Rectal smooth muscle tissue (tissue), 1 donor: ENCODE results near the gene SLMAP.
"Not testable (repeated sequence)": the region's sequence is repeated elsewhere in the genome, so short reads cannot be mapped to it uniquely, and the experiment has no call there.

Experiments used
- H3K27ac ChIP-seq: one replicate; pipeline ENCODE4 v1.7.0; 2013; ENCODE audit warnings: low read depth, low read length, inconsistent platforms
- H3K27me3 ChIP-seq: one replicate; pipeline ENCODE4 v1.7.0; 2013; ENCODE audit warnings: low read length; ENCODE audit not compliant: control insufficient read depth, insufficient read depth
- H3K36me3 ChIP-seq: one replicate; pipeline ENCODE4 v1.7.0; 2013; ENCODE audit warnings: low read length; ENCODE audit not compliant: control insufficient read depth, insufficient read depth
- H3K4me1 ChIP-seq: one replicate; pipeline ENCODE4 v1.7.0; 2013; ENCODE audit warnings: low read length; ENCODE audit not compliant: control insufficient read depth, insufficient read depth
- H3K4me3 ChIP-seq: one replicate; pipeline ENCODE4 v1.7.0; 2013; ENCODE audit warnings: low read length
- H3K9ac ChIP-seq: one replicate; pipeline ENCODE4 v1.7.0; 2013; ENCODE audit warnings: low read length

The SLMAP gene

GRCh38 chr3:57805266-57805665 is 49.2 kb downstream of the SLMAP start:
- Histone ChIP-seq H3K27me3 (no peaks in the 10 kb centered on the region), H3K4me1 (peaks cover 16% of the 10 kb centered on the region), H3K9ac (no peak overlapping the region), H3K4me3 (no peak overlapping the region), H3K36me3 (no peaks in the 10 kb centered on the region), H3K27ac (no peak overlapping the region)

- no peak overlapping the region for H3K4me3 ChIP-seq
- H3K4me1 ChIP-seq: peaks cover 16% of the 10 kb centered on the region
- H3K27me3 ChIP-seq: no peaks in the 10 kb centered on the region
- no peak overlapping the region for H3K9ac ChIP-seq
- H3K27ac ChIP-seq: no peak overlapping the region
- H3K36me3 ChIP-seq: no peaks in the 10 kb centered on the region
These were observed 49.6 kb downstream of the SLMAP start for GRCh38 chr3:57805674-57806073.

GRCh38 chr3:57806195-57806594 is 50.1 kb downstream of the SLMAP start:
- not testable (repeated sequence) for H3K36me3 ChIP-seq, H3K27me3 ChIP-seq, H3K9ac ChIP-seq, H3K27ac ChIP-seq, H3K4me3 ChIP-seq
- H3K4me1 ChIP-seq: peaks cover 16% of the 10 kb centered on the region

GRCh38 chr3:57808961-57809608 is 53.0 kb downstream of the SLMAP start:
- no peaks in the 10 kb centered on the region for H3K36me3 ChIP-seq
- H3K27ac ChIP-seq: no peak overlapping the region
- no peak overlapping the region for H3K4me3 ChIP-seq
- H3K4me1 ChIP-seq: peaks cover 1% of the 10 kb centered on the region
- no peaks in the 10 kb centered on the region for H3K27me3 ChIP-seq
- H3K9ac ChIP-seq: no peak overlapping the region

GRCh38 chr3:57809609-57809968 is 53.5 kb downstream of the SLMAP start:
- Histone ChIP-seq H3K4me3 (no peak overlapping the region), H3K36me3 (no peaks in the 10 kb centered on the region), H3K9ac (no peak overlapping the region), H3K4me1 (no peaks in the 10 kb centered on the region), H3K27me3 (no peaks in the 10 kb centered on the region), H3K27ac (no peak overlapping the region)

- Histone ChIP-seq H3K36me3 (no peaks in the 10 kb centered on the region), H3K9ac (no peak overlapping the region), H3K4me3 (no peak overlapping the region), H3K27ac (no peak overlapping the region), H3K27me3 (no peaks in the 10 kb centered on the region), H3K4me1 (no peaks in the 10 kb centered on the region)
These were observed 53.9 kb downstream of the SLMAP start for GRCh38 chr3:57810048-57810447.

- Histone ChIP-seq H3K4me3 (no peak overlapping the region), H3K4me1 (no peaks in the 10 kb centered on the region), H3K36me3 (no peaks in the 10 kb centered on the region), H3K9ac (no peak overlapping the region), H3K27ac (no peak overlapping the region), H3K27me3 (no peaks in the 10 kb centered on the region)
These were observed 54.5 kb downstream of the SLMAP start for GRCh38 chr3:57810471-57811137.

- H3K4me1 ChIP-seq: no peaks in the 10 kb centered on the region
- no peak overlapping the region for H3K9ac ChIP-seq
- H3K27ac ChIP-seq: no peak overlapping the region
- H3K36me3 ChIP-seq: no peaks in the 10 kb centered on the region
- no peaks in the 10 kb centered on the region for H3K27me3 ChIP-seq
- no peak overlapping the region for H3K4me3 ChIP-seq
These were observed 58.9 kb downstream of the SLMAP start for GRCh38 chr3:57815036-57815435.

GRCh38 chr3:57816471-57817095 is 60.5 kb downstream of the SLMAP start:
- Histone ChIP-seq H3K36me3 (no peaks in the 10 kb centered on the region), H3K27me3 (no peaks in the 10 kb centered on the region), H3K9ac (no peak overlapping the region), H3K4me3 (no peak overlapping the region), H3K27ac (no peak overlapping the region), H3K4me1 (no peaks in the 10 kb centered on the region)

- Histone ChIP-seq H3K4me3 (no peak overlapping the region), H3K27ac (no peak overlapping the region), H3K9ac (no peak overlapping the region), H3K27me3 (no peaks in the 10 kb centered on the region), H3K4me1 (no peaks in the 10 kb centered on the region), H3K36me3 (no peaks in the 10 kb centered on the region)
These were observed 62.7 kb downstream of the SLMAP start for GRCh38 chr3:57818772-57819171.

GRCh38 chr3:57820479-57820878 is 64.4 kb downstream of the SLMAP start:
- H3K4me3 ChIP-seq: no peak overlapping the region
- no peaks in the 10 kb centered on the region for H3K36me3 ChIP-seq
- no peaks in the 10 kb centered on the region for H3K4me1 ChIP-seq
- H3K9ac ChIP-seq: no peak overlapping the region
- no peak overlapping the region for H3K27ac ChIP-seq
- no peaks in the 10 kb centered on the region for H3K27me3 ChIP-seq

- no peaks in the 10 kb centered on the region for H3K36me3 ChIP-seq
- no peaks in the 10 kb centered on the region for H3K4me1 ChIP-seq
- H3K27ac ChIP-seq: no peak overlapping the region
- no peaks in the 10 kb centered on the region for H3K27me3 ChIP-seq
- no peak overlapping the region for H3K4me3 ChIP-seq
- H3K9ac ChIP-seq: no peak overlapping the region
These were observed 65.7 kb downstream of the SLMAP start for GRCh38 chr3:57821765-57822164.

- Histone ChIP-seq H3K36me3 (no peaks in the 10 kb centered on the region), H3K27ac (no peak overlapping the region), H3K4me1 (no peaks in the 10 kb centered on the region), H3K9ac (no peak overlapping the region), H3K27me3 (no peaks in the 10 kb centered on the region), H3K4me3 (no peak overlapping the region)
These were observed 66.6 kb downstream of the SLMAP start for GRCh38 chr3:57822686-57823085.
